ENCODE measurements around the gene TMEM125.

Gene TMEM125

GRCh38 chr1:43274125-43274803, 4.5 kb downstream of the TMEM125 start:
- no peak for DNase-seq (ENCODE audit: low spot score)

DNA sequence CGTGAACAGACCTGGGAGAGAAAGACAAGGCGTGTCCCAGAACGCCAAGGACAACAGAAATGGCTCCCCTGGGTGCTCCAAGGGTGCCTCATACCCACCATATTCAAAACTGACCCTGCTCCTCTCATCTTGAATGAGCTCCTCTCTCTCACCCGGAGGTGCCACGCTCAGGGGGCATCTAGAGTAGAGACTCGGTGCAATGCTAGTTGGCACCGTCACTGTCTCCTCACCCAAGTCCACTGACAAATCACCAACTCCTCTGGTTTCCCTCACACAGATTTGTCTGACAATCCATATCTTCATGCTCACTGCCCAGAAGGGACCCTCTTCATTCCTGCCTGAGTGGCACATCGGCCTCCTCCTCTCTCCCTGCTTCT, 5.0 kb downstream of the TMEM125 start:
- DNase-seq (ENCODE audit: low spot score): no peak

DNA sequence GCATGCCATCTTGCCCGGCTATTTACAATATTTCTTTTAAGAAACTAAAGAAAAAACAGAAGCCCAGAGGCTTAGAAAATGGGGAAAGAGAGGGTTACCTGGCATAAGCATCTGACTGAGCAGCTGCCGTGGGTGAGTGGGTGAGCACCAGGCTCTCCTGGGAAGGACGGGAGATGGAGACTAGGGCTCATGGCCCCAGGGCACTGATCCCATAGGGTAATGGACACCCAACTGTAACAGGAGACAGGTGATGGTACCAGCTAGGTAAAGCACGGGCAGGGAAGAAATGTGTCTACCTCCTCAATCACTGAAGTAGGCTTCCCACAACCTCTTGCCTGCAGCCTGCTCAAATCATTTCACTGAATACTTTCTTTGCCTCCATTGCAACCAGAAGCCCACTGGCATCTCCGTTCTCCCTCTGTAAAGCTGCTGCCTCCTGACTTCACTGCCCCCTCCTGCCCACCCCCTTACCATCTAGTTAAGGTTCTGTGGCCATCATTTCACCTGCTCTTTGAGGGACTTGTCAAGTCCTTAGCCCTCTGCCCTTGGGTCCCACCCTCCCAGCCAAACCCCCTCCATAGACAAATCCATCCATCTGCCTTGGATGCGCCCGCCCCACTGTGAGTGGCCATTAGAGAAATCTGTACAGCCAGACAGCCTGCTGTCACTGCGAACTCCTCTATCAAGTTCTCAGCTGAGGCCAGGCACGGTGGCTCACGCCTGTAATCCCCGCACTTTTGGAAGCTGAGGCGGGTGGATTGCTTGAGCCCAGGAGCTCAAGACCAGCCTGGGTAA, 6.2 kb downstream of the TMEM125 start:
- no peak for DNase-seq (ENCODE audit: low spot score)

DNA sequence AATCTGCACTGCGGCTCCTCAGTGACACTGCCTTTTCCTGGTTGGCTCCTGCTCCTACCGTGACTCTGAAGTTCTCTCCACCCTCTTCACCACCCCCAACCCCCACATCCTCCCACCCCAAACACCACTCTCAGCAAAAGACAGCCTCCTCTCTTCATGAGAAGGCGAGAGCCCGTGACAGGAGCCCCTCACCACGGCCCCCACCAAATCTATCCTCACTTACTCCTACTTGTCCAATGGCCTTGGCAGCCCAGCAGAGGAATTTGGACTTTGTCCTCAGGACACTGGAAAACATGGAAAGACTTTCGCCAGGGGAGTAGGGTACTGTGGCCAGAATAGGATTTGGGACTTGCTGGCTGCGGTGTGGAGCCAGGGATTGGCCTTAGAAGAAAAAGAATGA, 6.9 kb downstream of the TMEM125 start:
- no peak for DNase-seq (ENCODE audit: low spot score)

DNA sequence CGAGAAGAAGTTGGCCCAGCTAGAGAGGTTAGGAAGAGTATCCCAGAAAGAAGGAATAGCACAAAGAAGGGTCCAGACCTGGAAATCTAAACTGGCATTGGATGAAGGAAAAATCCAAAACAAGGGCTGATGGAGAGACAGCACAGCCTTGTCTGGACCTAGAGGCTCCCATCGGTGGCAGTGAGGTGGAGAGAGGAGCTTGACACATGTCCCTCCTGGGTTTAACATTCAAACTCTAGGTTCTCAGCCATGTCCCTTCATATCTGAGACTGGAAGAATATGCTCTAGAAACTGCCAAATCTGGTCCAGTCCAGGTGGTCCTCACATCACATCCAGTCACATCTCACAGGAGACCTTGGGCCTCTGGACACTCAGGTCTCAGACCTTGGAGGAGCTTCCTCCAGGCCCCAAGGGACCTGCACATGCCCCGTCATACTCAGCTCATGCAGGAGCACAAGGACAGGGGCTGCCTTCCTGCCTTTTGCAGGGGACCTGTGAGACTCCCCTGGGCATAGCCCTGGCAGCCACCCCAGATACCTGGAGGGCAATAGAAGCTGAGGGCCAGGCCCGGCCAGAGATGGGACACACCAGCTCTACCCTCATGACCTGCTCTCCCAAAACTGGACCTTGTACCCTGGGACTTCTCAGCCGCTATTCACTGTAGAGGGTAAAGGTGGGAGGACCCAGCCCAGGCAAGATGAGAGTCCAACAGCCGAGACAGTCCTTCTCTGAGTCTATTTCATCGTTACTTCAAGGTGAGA, 7.5 kb downstream of the TMEM125 start:
- no peak for DNase-seq (ENCODE audit: low spot score)

DNA sequence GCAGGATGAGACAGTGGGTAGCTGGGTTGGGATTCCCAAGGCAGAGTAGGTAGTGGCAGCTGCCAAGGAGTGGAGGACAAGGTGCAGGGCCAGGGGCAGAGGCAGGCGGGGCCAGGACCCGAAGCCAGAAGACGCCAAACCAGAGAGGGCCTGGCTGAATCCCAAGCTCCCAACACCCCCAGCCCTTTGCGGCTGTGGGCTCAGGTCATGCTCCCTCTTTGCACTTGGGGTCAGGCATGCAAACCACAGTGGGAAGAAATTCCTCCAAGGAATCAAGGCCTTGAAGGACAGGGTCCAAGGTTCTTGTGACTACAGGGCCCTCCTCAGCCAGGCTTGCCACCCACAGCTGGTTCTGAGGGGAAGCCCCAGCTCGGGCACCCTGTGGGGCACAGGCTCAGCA, 9.4 kb downstream of the TMEM125 start:
- DNase-seq (ENCODE audit: low spot score): no peak

GRCh38 chr1:43279666-43280065, 9.9 kb downstream of the TMEM125 start:
- DNase-seq (ENCODE audit: low spot score): no peak

DNA sequence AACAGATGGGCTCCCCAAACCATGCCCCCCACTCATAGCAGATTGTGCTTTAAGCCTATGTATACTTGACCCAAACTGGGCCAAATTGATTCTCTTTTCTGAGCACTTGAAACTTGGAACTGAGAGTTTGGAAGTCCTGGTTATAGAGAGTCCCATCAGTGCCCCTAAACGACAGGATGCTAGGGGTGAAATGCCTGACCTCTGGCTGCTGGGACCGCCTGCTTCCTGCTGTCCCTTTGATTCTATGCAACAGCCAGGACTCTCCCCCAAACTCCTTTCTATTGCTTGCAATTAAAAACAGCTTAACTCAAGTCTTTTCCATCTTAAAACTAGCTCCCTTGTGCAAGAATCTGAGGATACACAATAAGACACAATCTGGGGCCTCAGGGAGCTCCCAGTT, 10.9 kb downstream of the TMEM125 start:
- DNase-seq (ENCODE audit: low spot score): no peak

DNA sequence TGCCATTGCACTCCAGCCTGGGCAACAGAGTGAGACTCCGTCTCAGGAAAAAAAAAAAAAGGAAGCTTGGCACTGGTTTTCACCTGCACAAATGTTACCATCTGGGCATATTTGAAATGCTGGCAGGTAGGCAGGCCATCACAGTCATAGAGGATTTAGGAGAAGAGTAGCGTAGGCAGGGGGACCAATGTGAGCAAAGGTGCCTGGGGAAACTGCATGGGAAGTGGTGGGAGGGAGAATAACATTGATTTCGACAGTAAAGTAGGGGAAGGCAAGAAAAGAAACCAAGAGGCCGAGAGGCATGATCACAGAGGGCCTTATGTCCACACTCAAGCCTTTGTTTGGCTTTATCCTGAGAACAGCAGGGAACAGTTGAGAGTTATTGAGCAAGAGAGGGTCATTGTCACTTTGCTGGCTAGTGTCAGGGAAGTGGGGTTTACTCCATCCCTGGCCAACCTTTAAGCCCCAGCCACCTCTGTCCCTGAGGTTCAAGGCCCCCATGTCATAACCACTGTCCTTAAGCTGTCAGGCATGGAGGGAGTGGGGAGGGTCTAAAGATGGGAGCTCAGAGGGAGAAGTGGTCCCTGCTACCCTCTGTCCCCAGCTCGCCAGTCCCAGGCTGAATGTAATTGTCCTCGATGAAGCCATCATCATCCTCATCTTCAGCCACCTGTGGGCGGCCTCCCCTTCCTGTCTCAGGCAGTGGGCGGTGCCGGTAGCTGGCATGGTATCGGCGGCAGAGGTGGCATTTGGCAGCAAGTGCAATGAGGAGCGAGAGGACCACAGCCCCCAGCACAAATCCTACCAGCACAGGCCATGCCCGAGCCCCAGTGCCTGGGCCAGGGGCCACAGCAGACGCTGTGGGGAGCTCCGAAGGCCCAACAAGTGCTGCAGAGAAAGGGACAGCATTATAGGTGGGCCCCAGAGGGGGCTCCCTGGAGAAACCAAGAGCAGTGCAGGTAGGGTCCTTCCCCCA, 12.7 kb downstream of the TMEM125 start:
- no peak for DNase-seq (ENCODE audit: low spot score)

- DNase-seq (ENCODE audit: low spot score): no peak
Observed at GRCh38 chr1:43284065-43284464, 14.3 kb downstream of the TMEM125 start.

- no peak for DNase-seq (ENCODE audit: low spot score)
Observed at GRCh38 chr1:43284546-43285110, 14.8 kb downstream of the TMEM125 start.

- no peak for DNase-seq (ENCODE audit: low spot score)
Observed at GRCh38 chr1:43285269-43285990, 15.6 kb downstream of the TMEM125 start, which contains the start of gene C1orf210. TSS of gene C1orf210 (minus strand) at chr1:43285581. CDS start at chr1:43283270, 2,311 bp downstream.

GRCh38 chr1:43286115-43286514, 16.3 kb downstream of the TMEM125 start:
- no peak for DNase-seq (ENCODE audit: low spot score)

GRCh38 chr1:43286533-43286932, 16.8 kb downstream of the TMEM125 start:
- no peak for DNase-seq (ENCODE audit: low spot score)

- DNase-seq (ENCODE audit: low spot score): no peak
Observed at GRCh38 chr1:43288058-43288784, 18.4 kb downstream of the TMEM125 start.

GRCh38 chr1:43288785-43289706, 19.3 kb downstream of the TMEM125 start:
- DNase-seq (ENCODE audit: low spot score): no peak

GRCh38 chr1:43292216-43292615, 22.4 kb downstream of the TMEM125 start:
- no peak for DNase-seq (ENCODE audit: low spot score)

GRCh38 chr1:43292679-43293078, 22.9 kb downstream of the TMEM125 start:
- no peak for DNase-seq (ENCODE audit: low spot score)

- no peak for DNase-seq (ENCODE audit: low spot score)
Observed at GRCh38 chr1:43293176-43293575, 23.4 kb downstream of the TMEM125 start.

Measured in left forelimb (tissue), 1 donor.